Peyer's patch (tissue), 4 donors: ENCODE data around the gene FLRT1.

Source experiments
- CTCF ChIP-seq, 6 experiments: fragments of 450-650 bp in 4 of 6; fragments of 200-600 bp in 2 of 6; sonication (generic) in 1 of 6; IDR thresholded peaks; one replicate each; pipeline ENCODE4 v1.5.1; 2017 to 2019; ENCODE audit warnings: antibody characterized with exemption in 6 of 6, mild to moderate bottlenecking in 3 of 6, moderate library complexity in 1 of 6
- POLR2A ChIP-seq, 2 donors: fragments of 450-650 bp; IDR thresholded peaks; one replicate each; pipeline ENCODE4 v1.5.1; 2017; ENCODE audit warnings: antibody characterized with exemption in 2 of 2, mild to moderate bottlenecking in 2 of 2, moderate library complexity in 2 of 2

DNA sequence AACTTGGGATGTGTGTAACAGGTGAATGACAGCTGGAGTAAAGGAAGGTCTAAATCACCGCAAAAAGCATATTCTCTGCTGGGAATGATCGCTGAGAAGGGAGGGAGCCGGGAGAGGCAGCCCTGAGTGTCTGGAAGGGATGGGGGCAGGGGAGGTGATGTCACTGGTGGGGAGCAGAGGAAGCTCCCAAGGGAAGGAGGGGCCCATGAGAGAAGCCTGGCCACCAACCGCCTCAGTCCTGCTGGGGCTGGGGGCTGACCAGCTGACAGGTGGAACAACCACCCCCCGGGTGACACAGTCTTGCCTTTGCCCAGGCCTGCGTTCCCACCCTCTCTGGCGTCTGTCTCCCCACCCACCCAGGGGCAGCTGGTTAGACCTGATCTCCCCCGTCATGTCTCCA is 6.0 kb upstream of the FLRT1 start:
- TF ChIP-seq CTCF (IDR thresholded peaks at IDR 0.05) (no peak), POLR2A (IDR thresholded peaks at IDR 0.05) (no peak)
